HG02759 (cell line): ENCODE results near the gene TUT7.
"Not testable (repeated sequence)": the region's sequence is repeated elsewhere in the genome, so short reads cannot be mapped to it uniquely, and the experiment has no call there.

Experiments used
- ATAC-seq: cut with Tn5 transposase; IDR thresholded peaks from one replicate; pipeline ENCODE4 v1.9.1; 2021; ENCODE audit warnings: mild to moderate bottlenecking, moderate library complexity; ENCODE audit not compliant: unreplicated experiment

The TUT7 gene, protein sequence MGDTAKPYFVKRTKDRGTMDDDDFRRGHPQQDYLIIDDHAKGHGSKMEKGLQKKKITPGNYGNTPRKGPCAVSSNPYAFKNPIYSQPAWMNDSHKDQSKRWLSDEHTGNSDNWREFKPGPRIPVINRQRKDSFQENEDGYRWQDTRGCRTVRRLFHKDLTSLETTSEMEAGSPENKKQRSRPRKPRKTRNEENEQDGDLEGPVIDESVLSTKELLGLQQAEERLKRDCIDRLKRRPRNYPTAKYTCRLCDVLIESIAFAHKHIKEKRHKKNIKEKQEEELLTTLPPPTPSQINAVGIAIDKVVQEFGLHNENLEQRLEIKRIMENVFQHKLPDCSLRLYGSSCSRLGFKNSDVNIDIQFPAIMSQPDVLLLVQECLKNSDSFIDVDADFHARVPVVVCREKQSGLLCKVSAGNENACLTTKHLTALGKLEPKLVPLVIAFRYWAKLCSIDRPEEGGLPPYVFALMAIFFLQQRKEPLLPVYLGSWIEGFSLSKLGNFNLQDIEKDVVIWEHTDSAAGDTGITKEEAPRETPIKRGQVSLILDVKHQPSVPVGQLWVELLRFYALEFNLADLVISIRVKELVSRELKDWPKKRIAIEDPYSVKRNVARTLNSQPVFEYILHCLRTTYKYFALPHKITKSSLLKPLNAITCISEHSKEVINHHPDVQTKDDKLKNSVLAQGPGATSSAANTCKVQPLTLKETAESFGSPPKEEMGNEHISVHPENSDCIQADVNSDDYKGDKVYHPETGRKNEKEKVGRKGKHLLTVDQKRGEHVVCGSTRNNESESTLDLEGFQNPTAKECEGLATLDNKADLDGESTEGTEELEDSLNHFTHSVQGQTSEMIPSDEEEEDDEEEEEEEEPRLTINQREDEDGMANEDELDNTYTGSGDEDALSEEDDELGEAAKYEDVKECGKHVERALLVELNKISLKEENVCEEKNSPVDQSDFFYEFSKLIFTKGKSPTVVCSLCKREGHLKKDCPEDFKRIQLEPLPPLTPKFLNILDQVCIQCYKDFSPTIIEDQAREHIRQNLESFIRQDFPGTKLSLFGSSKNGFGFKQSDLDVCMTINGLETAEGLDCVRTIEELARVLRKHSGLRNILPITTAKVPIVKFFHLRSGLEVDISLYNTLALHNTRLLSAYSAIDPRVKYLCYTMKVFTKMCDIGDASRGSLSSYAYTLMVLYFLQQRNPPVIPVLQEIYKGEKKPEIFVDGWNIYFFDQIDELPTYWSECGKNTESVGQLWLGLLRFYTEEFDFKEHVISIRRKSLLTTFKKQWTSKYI (N-terminal part only)

DNA sequence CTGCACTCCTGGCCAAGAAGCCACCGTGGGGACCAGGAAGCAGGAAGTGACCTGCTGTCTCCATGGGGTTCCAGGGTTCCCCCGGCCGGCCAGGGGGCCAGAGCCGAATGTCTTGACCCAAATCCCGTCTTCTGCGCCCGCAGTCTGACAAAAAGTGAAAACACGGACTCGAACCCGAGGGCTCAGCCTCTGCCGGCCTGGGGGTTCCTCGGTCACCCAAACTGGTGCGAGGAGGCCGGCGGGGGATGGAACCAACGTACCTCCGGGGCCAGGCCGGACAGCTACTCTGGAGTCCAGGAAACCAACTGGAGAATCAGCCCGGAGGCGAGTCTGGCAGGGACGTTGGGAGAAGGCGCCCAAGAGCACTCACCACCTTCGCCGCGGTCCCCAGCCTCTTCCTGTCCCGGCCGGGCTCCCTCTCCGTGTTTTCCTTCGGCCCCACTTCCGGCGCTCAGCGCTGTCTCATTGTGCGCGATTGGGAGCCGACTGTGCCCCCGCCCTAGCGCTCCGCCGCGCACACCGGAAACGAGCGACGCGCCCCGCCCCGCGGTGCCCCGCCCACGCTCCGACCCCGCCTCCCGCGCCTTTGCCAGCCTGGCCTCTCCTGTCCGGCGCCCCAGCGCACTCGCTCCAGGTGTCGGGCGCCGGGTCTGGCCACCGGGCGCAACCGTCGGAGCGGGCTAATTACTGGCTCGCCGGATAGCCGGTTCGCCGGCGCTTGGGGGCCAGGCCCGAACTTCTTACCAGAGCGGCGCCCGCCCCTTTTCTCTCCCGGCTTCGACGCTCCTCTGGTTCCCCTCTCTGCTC lies at the start of gene TUT7:
Gene TUT7 (minus strand): TSS at position 400 of the 807 bp plus-strand sequence. CDS start 1,211 bp downstream, outside the sequence.
- peak; percentile 86 for ATAC-seq

DNA sequence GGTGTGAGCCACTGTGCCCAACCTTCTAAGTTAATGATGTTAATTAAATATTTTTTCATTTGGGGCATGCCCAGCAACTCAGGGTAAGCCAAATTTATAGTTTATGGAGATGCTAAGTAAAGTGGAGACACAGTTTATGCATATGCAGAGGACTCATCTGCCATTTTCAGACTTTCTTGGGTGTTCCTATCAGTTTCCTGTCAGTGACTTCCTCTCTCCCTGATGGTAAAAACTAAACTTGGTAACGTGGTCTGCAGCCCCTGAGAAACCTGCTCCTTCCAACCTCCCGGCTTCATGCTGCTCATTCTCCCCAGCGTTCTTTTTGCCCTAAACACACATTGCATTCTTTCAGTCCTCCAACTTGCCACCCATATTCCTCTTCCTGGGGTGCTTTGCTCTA lies 48.4 kb upstream of the TUT7 start:
- ATAC-seq = no peak

DNA sequence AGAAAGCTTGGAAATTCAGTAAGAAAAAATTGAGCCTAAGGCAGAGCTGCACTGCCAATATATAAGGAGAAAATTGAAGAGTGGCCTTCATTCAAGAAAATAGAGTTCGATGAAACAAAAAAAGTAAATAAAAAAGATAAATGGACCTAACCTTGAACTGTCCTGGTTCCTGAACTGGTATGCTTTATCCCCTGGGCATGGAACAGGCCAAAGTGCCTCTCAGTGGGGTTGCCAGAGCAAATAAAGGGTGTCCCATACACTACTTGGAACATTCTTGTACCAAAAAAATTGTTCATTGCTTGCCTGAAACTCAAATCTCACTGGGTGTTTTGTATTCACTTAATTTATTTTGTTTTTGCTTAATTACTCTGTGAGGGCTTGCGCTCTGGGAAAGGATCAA lies 42.2 kb upstream of the TUT7 start:
- no peak for ATAC-seq

DNA sequence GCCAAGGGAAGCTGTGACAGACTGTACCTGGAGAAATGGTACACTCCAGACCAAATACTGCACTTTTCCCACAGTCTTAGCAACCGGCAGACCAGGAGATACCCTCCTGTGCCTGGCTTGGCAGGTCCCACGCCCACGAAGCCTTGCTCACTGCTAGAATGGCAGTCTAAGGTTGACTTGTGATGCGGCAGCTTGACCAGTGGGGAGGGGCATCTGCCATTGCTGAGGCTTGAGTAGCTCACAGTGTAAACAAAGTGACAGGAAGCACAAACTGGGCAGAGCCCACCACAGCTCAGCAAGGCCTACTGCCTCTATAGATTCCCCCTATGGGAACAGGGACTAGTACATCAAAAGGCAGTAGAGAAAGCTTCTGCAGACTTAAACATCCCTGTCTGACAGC lies 36.0 kb upstream of the TUT7 start:
- not testable (repeated sequence) for ATAC-seq

DNA sequence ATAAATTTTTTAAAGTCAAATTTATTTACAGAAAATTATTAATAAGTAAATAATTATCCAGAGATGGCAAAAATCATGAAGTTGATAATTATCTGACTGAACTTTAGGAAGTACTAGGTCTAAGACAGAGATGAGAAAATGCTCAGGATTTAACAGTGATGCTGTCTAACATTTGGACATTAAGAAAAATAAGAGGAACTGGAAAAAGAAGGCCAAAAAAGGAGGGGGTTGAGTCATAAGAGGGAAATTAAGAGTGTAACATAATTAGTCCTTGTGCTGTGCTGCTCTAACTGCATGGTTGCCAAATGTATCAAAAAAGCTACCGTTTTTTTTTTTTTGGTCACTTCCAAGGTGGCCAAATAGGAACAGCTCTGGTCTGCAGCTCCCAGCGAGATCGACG lies 35.4 kb upstream of the TUT7 start:
- no peak for ATAC-seq

DNA sequence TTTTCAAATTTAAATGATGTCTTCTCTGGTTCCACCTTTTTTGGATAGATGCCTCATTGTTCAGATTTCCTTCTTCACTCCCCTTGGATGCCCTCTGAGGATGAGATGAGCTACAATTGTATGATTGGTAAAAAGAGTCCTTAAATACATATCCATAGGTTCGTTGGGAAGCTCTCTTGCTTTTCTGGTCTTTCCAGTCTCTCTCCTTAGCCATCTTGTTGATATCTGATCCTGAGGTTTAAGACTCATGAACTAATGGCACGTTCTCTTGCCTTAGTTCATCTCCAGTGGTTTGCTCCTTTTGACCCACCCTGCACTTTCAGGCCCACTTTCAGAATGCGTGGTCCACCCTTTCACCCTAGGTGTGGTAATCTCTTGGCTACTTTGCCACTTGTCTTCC lies 33.2 kb upstream of the TUT7 start:
- no peak for ATAC-seq

DNA sequence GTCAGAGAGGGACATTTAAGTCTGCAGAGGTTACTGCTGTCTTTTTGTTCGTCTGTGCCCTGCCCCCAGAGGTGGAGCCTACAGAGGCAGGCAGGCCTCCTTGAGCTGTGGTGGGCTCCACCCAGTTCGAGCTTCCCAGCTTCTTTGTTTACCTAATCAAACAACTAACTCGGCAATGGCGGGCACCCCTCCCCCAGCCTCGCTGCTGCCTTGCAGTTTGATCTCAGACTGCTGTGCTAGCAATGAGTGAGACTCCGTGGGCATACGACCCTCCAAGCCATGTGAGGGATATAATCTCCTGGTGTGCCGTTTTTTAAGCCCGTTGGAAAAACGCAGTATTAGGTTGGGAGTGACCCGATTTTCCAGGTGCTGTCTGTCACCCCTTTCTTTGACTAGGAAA lies 28.8 kb upstream of the TUT7 start:
- not testable (repeated sequence) for ATAC-seq

DNA sequence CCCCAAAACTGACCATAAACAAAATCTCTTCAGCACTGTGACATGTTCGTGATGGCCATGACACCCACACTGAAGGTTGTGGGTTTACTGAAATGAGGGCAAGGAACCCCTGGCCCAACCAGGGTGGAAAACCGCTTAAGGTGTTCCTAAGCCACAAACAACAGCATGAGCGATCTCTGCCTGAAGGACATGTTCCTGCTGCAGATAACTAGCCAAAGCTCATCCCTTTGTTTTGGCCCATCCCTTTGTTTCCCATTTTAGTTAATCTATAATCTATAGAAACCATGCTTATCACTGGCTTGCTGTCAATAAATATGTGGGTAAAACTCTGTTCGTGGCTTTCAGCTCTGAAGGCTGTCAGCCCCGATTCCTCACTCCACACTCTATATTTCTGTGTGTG lies 21.8 kb upstream of the TUT7 start:
- no peak for ATAC-seq

DNA sequence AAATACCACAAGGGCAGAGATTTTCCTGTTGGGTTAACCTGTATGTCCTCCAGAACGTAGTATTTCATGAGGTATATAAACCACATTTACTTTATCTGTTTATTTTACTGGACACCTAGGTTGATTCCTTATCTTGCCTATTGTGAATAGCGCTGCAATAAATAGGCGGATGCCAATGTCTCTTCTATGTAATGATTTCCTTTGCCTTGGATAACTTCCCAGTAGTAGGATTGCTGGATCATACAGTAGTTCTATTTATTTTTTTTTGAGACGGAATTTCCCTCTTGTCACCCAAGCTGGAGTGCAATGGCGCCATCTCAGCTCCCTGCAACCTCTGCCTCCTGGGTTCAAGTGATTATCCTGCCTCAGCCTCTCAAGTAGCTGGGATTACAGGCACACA lies 15.6 kb upstream of the TUT7 start:
- ATAC-seq = no peak

DNA sequence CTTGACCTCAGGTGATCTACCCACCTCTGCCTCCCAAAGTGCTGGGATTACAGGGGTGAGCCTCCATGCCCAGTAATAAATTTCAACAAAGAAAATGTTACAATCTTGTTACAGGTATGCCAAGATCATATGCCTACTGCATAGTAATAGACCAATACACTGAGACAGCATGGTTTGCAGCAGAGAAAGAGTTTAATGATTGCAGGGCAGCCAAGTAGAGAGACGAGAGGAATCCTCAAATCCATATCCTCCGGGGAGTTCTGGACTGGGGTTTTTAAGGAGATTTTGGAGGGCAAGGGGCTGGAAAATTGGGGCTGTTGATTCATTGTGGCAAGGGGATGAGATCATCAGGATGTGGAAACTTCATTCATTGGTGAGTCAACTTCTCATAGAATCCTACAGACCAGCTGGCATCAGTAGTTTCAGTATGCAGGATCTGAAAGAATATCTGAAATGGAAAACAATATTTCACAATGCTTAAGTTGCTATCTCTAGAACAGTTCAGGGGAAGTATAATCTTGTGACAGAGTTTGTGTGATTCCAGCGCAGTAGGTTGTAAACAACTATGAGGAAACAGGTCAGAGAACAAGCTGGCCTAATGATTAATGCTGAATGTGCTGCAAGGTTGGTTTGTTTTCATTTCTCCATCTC lies 14.8 kb upstream of the TUT7 start:
- no peak for ATAC-seq

DNA sequence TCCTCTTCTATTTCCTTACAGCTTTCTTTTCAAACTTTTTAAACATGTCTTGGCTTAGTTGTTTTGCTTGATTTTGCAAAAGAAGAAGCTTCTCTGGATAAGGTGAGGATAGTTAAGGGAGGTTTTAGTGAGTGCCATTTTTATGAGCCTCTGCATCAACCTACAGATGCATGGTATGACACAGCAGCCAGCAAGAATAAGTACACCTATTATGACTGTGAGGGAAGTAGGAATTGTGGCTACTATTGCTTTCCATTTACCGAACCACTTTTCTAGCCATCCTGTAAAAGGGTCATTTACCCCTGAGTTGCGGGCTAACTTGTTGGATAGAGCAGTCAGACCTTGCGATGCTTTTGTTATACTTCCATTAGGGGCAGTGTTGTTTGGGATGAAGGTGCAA lies 7.0 kb upstream of the TUT7 start:
- ATAC-seq = no peak

DNA sequence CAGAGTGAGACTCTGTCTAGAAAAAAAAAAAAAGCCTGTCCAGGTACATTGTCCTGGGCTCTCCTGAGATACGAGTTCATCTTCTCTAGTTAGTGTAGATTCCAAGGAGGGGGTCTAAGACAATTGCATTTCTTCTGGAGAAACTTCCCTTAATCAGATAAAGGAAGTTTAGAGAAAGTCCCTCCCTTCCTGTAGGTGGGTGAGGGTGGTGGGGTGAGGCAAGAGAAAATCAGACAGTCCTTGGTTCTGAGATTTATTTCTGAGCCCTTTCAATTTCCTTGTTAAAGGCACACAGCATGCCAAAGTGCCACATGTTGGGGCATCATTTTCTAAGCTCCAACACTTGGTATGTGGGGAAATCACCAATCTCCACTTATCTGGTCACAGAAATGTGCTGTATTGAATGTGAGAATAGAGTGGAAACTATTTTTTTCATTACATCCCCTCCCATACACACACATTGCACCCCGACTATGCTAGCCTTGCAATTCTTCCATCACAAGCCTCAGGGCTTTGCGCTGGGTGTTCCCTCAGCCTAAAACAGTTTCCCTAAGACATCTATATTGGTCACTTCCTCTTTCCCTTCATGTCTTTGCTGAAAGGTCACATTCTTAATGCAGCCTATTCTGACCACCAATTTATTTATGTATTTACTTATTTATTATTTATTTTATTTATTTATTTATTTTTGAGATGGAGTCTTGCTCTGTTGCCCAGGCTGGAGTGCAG lies 5.1 kb upstream of the TUT7 start:
- no peak for ATAC-seq

DNA sequence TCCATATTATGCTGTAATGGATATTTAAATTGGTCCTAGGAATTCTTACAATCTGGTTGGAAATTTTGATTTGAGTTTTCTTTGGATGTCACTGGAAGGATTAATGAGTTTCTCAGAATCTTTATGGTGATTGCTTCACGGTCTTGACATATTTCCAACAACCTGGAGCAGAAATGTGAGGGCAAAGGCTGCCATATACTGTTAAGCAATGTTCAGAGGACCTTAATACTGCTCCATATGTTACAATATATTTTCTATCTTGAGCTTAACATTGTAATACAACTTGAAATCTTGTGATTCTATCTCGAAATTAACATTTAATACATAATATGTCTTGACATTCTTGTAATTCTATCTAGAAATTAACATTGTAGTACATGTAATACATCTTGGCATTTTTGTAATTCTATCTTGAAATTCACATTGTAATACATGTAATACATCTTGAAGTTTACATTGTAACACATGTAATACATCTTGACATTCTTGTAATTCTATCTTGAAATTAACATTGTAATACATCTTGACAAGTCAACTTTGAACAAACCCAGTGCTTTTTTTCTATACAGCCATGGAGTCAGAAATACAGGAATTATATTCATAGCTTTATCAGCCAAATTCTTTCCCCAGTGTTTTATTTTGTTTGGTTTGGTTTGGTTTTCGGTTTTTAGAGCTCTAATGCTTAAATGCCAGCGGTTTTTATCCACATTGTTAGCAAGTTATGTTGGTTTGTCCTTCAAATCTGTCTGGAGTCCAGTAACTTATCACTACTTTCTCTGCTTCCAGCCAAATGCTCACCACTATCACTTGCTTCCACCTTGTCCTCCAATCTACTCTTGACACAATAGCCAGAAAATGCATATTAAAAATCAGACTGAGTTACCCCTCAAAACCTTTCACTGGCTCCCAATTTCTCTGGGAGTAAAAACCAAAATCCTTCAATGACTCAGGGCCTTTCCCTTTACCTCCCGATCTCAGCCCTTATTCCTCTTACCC lies 3.0 kb upstream of the TUT7 start:
- no peak for ATAC-seq

DNA sequence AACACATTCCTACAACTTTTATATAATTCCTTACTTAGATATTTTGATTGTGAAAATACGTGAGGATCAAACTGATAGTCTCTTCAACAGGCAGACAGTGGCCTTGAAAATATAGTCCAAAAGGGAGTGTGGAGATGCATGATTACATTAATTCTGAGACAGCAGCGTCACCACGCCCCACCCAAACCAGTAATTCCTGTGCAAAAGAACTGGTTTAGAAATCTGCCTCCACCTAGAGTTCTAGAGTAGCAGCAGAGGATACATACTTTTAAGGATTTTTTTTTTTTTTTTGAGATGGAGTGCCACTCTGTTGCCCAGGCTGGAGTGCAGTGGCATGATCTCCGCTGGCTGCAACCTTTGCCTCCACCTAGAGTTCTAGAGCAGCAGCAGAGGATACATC lies 1.6 kb upstream of the TUT7 start:
- ATAC-seq = no peak

DNA sequence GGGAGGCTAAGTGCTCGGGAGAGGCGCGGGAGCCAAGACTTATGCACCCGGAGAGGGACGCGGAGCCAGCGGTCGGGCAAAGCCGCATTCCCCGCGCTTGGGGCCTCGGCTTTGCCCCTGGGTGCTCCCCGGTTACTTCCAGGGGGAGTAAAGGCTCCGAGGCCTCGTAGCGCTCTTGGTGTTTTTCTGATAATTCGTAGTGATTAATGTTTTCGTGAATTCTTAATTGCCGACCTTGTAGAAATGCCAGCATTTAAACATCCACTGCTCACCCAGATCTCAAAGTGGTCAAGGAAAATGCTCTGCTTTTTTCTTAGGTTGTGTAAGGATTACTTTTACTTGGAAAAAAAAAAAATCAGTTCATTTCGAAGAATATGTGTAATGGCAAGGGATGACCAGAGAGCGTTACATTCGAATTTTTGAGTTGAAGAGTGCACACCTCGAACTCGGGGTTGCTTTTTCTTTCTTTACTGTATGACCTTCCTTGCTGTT lies 654 bp upstream of the TUT7 start:
- ATAC-seq = no peak

DNA sequence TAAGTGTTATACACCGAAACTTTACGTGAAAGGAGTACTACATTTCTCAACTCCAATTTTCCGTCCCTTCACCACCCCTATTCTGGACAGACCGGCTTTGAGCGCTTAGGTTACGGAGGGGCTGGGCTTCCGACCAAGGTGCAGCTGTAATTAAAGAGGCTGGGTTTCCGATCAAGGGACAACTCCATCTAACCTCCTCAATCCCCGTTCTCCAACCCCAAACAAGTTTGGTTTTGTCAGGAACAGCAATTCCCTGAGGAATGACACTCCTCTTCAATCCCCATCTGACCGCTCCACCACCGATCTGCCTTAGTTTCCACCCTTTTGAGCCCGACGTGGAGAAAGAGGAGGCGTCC lies 577 bp downstream of the TUT7 start:
- no peak for ATAC-seq

DNA sequence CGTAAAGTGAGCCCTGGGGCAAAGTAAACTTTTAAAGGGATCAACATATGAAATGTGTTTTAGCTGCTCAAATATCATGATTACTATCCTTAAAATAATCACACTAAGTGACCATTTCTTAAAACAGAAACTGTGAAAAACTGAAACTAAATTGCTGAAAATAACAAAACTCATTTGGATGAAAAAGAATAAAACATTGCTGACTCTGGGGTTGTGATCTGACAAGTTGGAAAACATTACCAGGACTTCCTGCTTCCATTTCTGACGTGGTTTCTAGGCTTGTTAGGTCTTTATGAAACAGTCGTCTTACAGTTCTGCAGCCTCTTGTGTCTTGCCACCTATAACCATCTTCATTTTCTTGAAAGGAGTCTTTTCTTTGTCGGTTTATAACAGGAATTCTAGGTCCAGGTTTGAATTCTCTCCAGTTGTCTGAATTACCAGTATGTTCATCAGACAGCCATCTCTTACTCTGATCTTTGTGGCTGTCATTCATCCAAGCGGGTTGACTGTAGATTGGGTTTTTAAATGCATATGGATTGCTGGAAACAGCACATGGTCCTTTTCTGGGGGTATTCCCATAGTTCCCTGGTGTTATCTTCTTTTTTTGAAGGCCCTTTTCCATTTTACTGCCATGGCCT lies 1.7 kb downstream of the TUT7 start:
- ATAC-seq = no peak
